GM21825 (cell line): ENCODE results near the gene SEMA6D.
"Not testable (repeated sequence)": the region's sequence is repeated elsewhere in the genome, so short reads cannot be mapped to it uniquely, and the experiment has no call there.

ENCODE experiments used
- ATAC-seq: cut with Tn5 transposase; IDR thresholded peaks from one replicate; pipeline ENCODE4 v1.9.1; 2021; ENCODE audit warnings: mild to moderate bottlenecking, moderate library complexity; ENCODE audit not compliant: unreplicated experiment

SEMA6D gene

GRCh38 chr15:47715856-47716445 is 1.4 kb upstream of the SEMA6D start:
- ATAC-seq, result no peak

- ATAC-seq, result no peak
Observed at GRCh38 chr15:47716516-47716915, 789 bp upstream of the SEMA6D start.

- no peak for ATAC-seq
Observed at GRCh38 chr15:47718497-47719437, 1.5 kb downstream of the SEMA6D start.

GRCh38 chr15:47719730-47720129 is 2.4 kb downstream of the SEMA6D start:
- ATAC-seq, result no peak

GRCh38 chr15:47720555-47720954 is 3.2 kb downstream of the SEMA6D start:
- no peak for ATAC-seq

- no peak for ATAC-seq
Observed at GRCh38 chr15:47721676-47722075, 4.4 kb downstream of the SEMA6D start.

- ATAC-seq, result no peak
Observed at GRCh38 chr15:47724346-47724745, 7.0 kb downstream of the SEMA6D start.

- ATAC-seq, result no peak
Observed at GRCh38 chr15:47725051-47725450, 7.7 kb downstream of the SEMA6D start.

GRCh38 chr15:47725906-47726305 is 8.6 kb downstream of the SEMA6D start:
- ATAC-seq, result no peak

- no peak for ATAC-seq
Observed at GRCh38 chr15:47726399-47726823, 9.1 kb downstream of the SEMA6D start.

- no peak for ATAC-seq
Observed at GRCh38 chr15:47727137-47727536, 9.8 kb downstream of the SEMA6D start.

GRCh38 chr15:47727676-47728075 is 10.4 kb downstream of the SEMA6D start:
- no peak for ATAC-seq

- no peak for ATAC-seq
Observed at GRCh38 chr15:47728426-47728825, 11.1 kb downstream of the SEMA6D start.

GRCh38 chr15:47728886-47729285 is 11.6 kb downstream of the SEMA6D start:
- no peak for ATAC-seq

- ATAC-seq, result no peak
Observed at GRCh38 chr15:47731230-47731629, 13.9 kb downstream of the SEMA6D start.

GRCh38 chr15:47732248-47732647 is 14.9 kb downstream of the SEMA6D start:
- no peak for ATAC-seq

- no peak for ATAC-seq
Observed at GRCh38 chr15:47733085-47733484, 15.8 kb downstream of the SEMA6D start.

- no peak for ATAC-seq
Observed at GRCh38 chr15:47736143-47736786, 19.0 kb downstream of the SEMA6D start.

- no peak for ATAC-seq
Observed at GRCh38 chr15:47737477-47737876, 20.2 kb downstream of the SEMA6D start.

- not testable (repeated sequence) for ATAC-seq
Observed at GRCh38 chr15:47738144-47738825, 21.0 kb downstream of the SEMA6D start.

GRCh38 chr15:47741082-47741481 is 23.8 kb downstream of the SEMA6D start:
- no peak for ATAC-seq
